Ishikawa (cell line): ENCODE results near the gene ARID4B.

Source experiments
- CEBPB ChIP-seq: IDR thresholded peaks from 2 replicates; pipeline ENCODE4 v1.6.1; 2012
- CREB1 ChIP-seq: IDR thresholded peaks from 2 replicates; pipeline ENCODE4 v1.6.1; 2012; ENCODE audit warnings: low read depth
- EGR1 ChIP-seq: IDR thresholded peaks from 2 replicates; pipeline ENCODE4 v1.6.1; 2012
- EP300 ChIP-seq: IDR thresholded peaks from 2 replicates; pipeline ENCODE4 v1.6.1; 2012; ENCODE audit warnings: borderline replicate concordance
- FOXM1 ChIP-seq: IDR thresholded peaks from 2 replicates; pipeline ENCODE4 v1.6.1; 2012; ENCODE audit warnings: low read depth, borderline replicate concordance
- NFIC ChIP-seq: IDR thresholded peaks from 2 replicates; pipeline ENCODE4 v1.6.1; 2012
- RAD21 ChIP-seq: IDR thresholded peaks from 2 replicates; pipeline ENCODE4 v1.6.1; 2012; ENCODE audit warnings: low read depth
- REST ChIP-seq: IDR thresholded peaks from 2 replicates; pipeline ENCODE4 v1.6.1; 2012; ENCODE audit warnings: low read depth, mild to moderate bottlenecking
- TAF1 ChIP-seq: IDR thresholded peaks from 2 replicates; pipeline ENCODE4 v1.6.1; 2012; ENCODE audit warnings: low read depth, mild to moderate bottlenecking
- TCF12 ChIP-seq: IDR thresholded peaks from 2 replicates; pipeline ENCODE4 v1.6.1; 2012; ENCODE audit warnings: low read depth
- TEAD4 ChIP-seq: IDR thresholded peaks from 2 replicates; pipeline ENCODE4 v1.6.1; 2012
- YY1 ChIP-seq: IDR thresholded peaks from 2 replicates; pipeline ENCODE4 v1.6.1; 2012; ENCODE audit warnings: low read depth
- ZBTB7A ChIP-seq: IDR thresholded peaks from 2 replicates; pipeline ENCODE4 v1.6.1; 2012; ENCODE audit warnings: low read depth
- TF ChIP-seq, protein P1 (sequence below): IDR thresholded peaks from 2 replicates; pipeline ENCODE4 v1.6.1; 2012
- TF ChIP-seq, protein P2 (sequence below): IDR thresholded peaks from 2 replicates; pipeline ENCODE4 v1.6.1; 2012

The ARID4B gene

DNA sequence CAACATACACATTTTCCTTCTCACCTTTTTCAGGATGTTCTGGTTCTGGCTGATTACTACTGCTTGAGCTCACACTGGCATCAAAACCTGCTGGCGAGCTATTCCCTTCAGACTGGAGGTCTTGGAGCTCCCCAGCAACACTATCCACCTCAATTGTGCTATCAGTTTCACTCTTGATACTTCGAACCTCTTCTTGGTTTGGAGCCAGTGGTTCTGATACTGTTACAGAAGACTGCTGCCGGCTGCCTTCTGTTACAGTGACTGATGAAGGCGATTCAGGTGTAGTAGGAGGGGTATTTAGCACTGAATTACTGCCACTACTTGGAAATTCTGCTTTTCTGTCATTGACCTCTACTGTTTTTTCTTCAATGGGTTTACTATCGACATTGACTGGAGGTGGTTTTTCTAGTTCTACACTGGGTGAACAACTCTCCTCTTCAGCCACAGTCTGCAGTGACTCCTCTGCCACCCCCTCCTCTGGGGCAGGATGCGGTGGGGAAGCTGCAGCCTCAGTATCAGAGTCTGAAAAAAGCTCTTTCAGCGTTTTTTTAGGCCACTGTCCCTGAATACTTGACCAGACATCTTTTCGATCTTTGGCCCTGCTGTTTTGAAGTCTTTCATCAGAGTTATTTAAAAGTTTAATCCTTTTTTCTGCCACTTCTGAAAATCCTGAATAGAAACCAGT, 146.3 kb downstream of the ARID4B start:
- TF ChIP-seq FOXM1 (no peak), REST (no peak), CREB1 (no peak)

GRCh38 chr1:235180916-235181460, 147.0 kb downstream of the ARID4B start:
- TF ChIP-seq TCF12 (no peak), EGR1 (no peak), CEBPB (no peak), YY1 (no peak), TEAD4 (no peak), EP300 (no peak), REST (no peak)
- TF ChIP-seq, protein P1, sequence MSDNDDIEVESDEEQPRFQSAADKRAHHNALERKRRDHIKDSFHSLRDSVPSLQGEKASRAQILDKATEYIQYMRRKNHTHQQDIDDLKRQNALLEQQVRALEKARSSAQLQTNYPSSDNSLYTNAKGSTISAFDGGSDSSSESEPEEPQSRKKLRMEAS: no peak

- TF ChIP-seq, protein P2, sequence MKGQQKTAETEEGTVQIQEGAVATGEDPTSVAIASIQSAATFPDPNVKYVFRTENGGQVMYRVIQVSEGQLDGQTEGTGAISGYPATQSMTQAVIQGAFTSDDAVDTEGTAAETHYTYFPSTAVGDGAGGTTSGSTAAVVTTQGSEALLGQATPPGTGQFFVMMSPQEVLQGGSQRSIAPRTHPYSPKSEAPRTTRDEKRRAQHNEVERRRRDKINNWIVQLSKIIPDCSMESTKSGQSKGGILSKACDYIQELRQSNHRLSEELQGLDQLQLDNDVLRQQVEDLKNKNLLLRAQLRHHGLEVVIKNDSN: no peak
- no peak for TF ChIP-seq REST
- TF ChIP-seq NFIC: no peak
- TF ChIP-seq YY1: no peak
- no peak for TF ChIP-seq TAF1
- no peak for TF ChIP-seq FOXM1
Observed at GRCh38 chr1:235176486-235176885, 151.5 kb downstream of the ARID4B start.

- TF ChIP-seq RAD21: no peak
- TF ChIP-seq NFIC: no peak
- TF ChIP-seq REST: no peak
- TF ChIP-seq CREB1: no peak
- TF ChIP-seq, protein P2: no peak
- TF ChIP-seq EP300: no peak
- no peak for TF ChIP-seq TEAD4
- TF ChIP-seq TAF1: no peak
- TF ChIP-seq FOXM1: no peak
- TF ChIP-seq, protein P1: no peak
- no peak for TF ChIP-seq ZBTB7A
- no peak for TF ChIP-seq TCF12
- TF ChIP-seq CEBPB: no peak
- TF ChIP-seq YY1: no peak
- no peak for TF ChIP-seq EGR1
Observed at GRCh38 chr1:235169986-235170385, 158.0 kb downstream of the ARID4B start.
